H1 (cell line): ENCODE measurements around the gene IRX4. TPM values are rescaled to one million over a fixed set of nuclear protein-coding genes. Genes with fewer than 3 reads are reported as not detected.

Source experiments
- CTCF ChIA-PET: fragments of 300-600 bp; sonication (Branson Sonifier 250); formaldehyde crosslinking; loops from one replicate; lab custom pipeline; 2021; ENCODE audit not compliant: partially characterized antibody; lab: Charles Lee
- POLR2A ChIA-PET: fragments of 300-600 bp; sonication (Branson Sonifier 250); formaldehyde crosslinking; loops from one replicate; lab custom pipeline; 2021; ENCODE audit warnings: inconsistent platforms; ENCODE audit not compliant: partially characterized antibody; lab: Charles Lee
- DNase-seq, 2 experiments: peaks; one replicate each; pipeline versions ENCODE4 v3.0.0 to v3.0.0-alpha.2; 2010 to 2022; ENCODE audit warnings: low spot score in 2 of 2, low read depth in 1 of 2, mixed read lengths in 1 of 2
- FAIRE-seq: peaks from 2 replicates; lab custom pipeline; 2011; peaks lifted over from hg19 to GRCh38; lab: Jason Lieb, UNC
- H2AFZ ChIP-seq: 2 replicates; pipeline ENCODE4 v1.8.1; 2012; ENCODE audit warnings: low read length, inconsistent platforms
- H2AK5ac ChIP-seq: 2 replicates; pipeline ENCODE4 v1.6.1; 2013; ENCODE audit warnings: low read depth, low read length
- H2BK120ac ChIP-seq: replicated peaks from 2 replicates; pipeline ENCODE3; 2013; ENCODE audit warnings: low read depth, low read length, inconsistent platforms
- H2BK12ac ChIP-seq: 2 replicates; pipeline ENCODE4 v1.6.1; 2013; ENCODE audit warnings: low read depth, low read length
- H2BK15ac ChIP-seq: 2 replicates; pipeline ENCODE4 v1.6.1; 2013; ENCODE audit warnings: low read length
- H2BK20ac ChIP-seq: 2 replicates; pipeline ENCODE4 v1.6.1; 2013; ENCODE audit warnings: low read length
- H2BK5ac ChIP-seq: 2 replicates; pipeline ENCODE4 v1.6.1; 2013; ENCODE audit warnings: low read depth, low read length
- H3K14ac ChIP-seq: 2 replicates; pipeline ENCODE4 v1.6.1; 2013; ENCODE audit warnings: inconsistent platforms; ENCODE audit not compliant: insufficient read length
- H3K18ac ChIP-seq: 2 replicates; pipeline ENCODE4 v1.6.1; 2013; ENCODE audit warnings: low read length; ENCODE audit errors: extremely low read depth
- H3K23ac ChIP-seq: 2 replicates; pipeline ENCODE4 v1.6.1; 2013; ENCODE audit warnings: inconsistent platforms; ENCODE audit not compliant: insufficient read length
- H3K23me2 ChIP-seq: 2 replicates; pipeline ENCODE4 v1.6.1; 2013; ENCODE audit warnings: low read depth, low read length
- H3K27ac ChIP-seq: 2 replicates; pipeline ENCODE4 v1.6.1; 2011; ENCODE audit warnings: low read depth, low read length, inconsistent platforms
- H3K27me3 ChIP-seq, 4 experiments: replicated peaks in 1 of 4; 1 replicate in 1 of 4; 2 replicates in 3 of 4; pipeline versions ENCODE4 v1.6.1 to v1.8.1; 2011 to 2013; ENCODE audit warnings: low read length in 3 of 4, mild to moderate bottlenecking in 3 of 4, inconsistent platforms in 2 of 4, mixed read lengths in 2 of 4, moderate library complexity in 1 of 4; ENCODE audit not compliant: control insufficient read depth in 3 of 4, insufficient read depth in 3 of 4; ENCODE audit errors: extremely low read depth in 1 of 4
- H3K36me3 ChIP-seq, 4 experiments: 2 replicates each; pipeline versions ENCODE4 v1.6.1 to v1.8.1; 2011 to 2013; ENCODE audit warnings: mild to moderate bottlenecking in 4 of 4, low read length in 3 of 4, moderate library complexity in 2 of 4, control low read depth in 1 of 4, inconsistent platforms in 1 of 4; ENCODE audit not compliant: insufficient read depth in 4 of 4, control insufficient read depth in 2 of 4
- H3K4ac ChIP-seq: replicated peaks from 2 replicates; pipeline ENCODE3; 2013; ENCODE audit warnings: low read length, low read depth, mixed read lengths, inconsistent platforms; ENCODE audit not compliant: insufficient read length
- H3K4me1 ChIP-seq, 4 experiments: replicated peaks in 1 of 4; 1 replicate in 1 of 4; 2 replicates in 3 of 4; pipeline versions ENCODE4 v1.6.1 to v1.8.1; 2011 to 2013; ENCODE audit warnings: low read length in 3 of 4, inconsistent platforms in 2 of 4, mixed read lengths in 1 of 4; ENCODE audit not compliant: insufficient read depth in 4 of 4, control insufficient read depth in 3 of 4
- H3K4me2 ChIP-seq, 2 experiments: 2 replicates each; pipeline versions ENCODE4 v1.6.1 to v1.8.1; 2011 to 2013; ENCODE audit warnings: low read depth in 2 of 2, low read length in 2 of 2, control low read depth in 1 of 2, inconsistent platforms in 1 of 2, mild to moderate bottlenecking in 1 of 2; ENCODE audit not compliant: insufficient read depth in 1 of 2
- H3K4me3 ChIP-seq, 4 experiments: fragments of 200-600, 300-600 bp in 1 of 4; sonication (generic), shearing (Covaris generic), sonication (Bioruptor Twin) in 1 of 4; 2 replicates each; pipeline versions ENCODE4 v1.5.1 to v1.8.1; 2011 to 2016; ENCODE audit warnings: low read length in 4 of 4, low read depth in 3 of 4, control low read depth in 2 of 4, inconsistent platforms in 2 of 4, mild to moderate bottlenecking in 2 of 4, mixed read lengths in 1 of 4, moderate library complexity in 1 of 4; ENCODE audit not compliant: insufficient read depth in 2 of 4; ENCODE audit errors: extremely low read depth in 1 of 4
- H3K56ac ChIP-seq: replicated peaks from 2 replicates; pipeline ENCODE3; 2013; ENCODE audit warnings: low read depth, mild to moderate bottlenecking, mixed read lengths, low read length, inconsistent platforms; ENCODE audit not compliant: insufficient read length
- H3K79me1 ChIP-seq: 2 replicates; pipeline ENCODE4 v1.6.1; 2013; ENCODE audit warnings: low read depth, low read length, control low read depth
- H3K79me2 ChIP-seq, 2 experiments: 2 replicates each; pipeline versions ENCODE4 v1.6.1 to v1.8.1; 2012 to 2013; ENCODE audit warnings: low read length in 2 of 2, mild to moderate bottlenecking in 2 of 2, inconsistent platforms in 1 of 2; ENCODE audit not compliant: insufficient read depth in 2 of 2, control insufficient read depth in 1 of 2
- H3K9ac ChIP-seq, 4 experiments: replicated peaks in 1 of 4; 1 replicate in 1 of 4; 2 replicates in 3 of 4; pipeline versions ENCODE4 v1.6.1 to v1.8.1; 2011 to 2013; ENCODE audit warnings: low read depth in 3 of 4, low read length in 3 of 4, control low read depth in 2 of 4, mild to moderate bottlenecking in 2 of 4, moderate library complexity in 2 of 4, inconsistent platforms in 1 of 4; ENCODE audit errors: extremely low read depth in 1 of 4
- H3K9me3 ChIP-seq, 2 experiments: 2 replicates each; pipeline versions ENCODE4 v1.6.1 to v1.8.1; 2012 to 2013; ENCODE audit warnings: mild to moderate bottlenecking in 2 of 2, moderate library complexity in 2 of 2, control low read depth in 1 of 2, inconsistent platforms in 1 of 2, low read depth in 1 of 2, low read length in 1 of 2, mixed read lengths in 1 of 2; ENCODE audit not compliant: insufficient read depth in 2 of 2
- H4K20me1 ChIP-seq, 2 experiments: replicated peaks in 1 of 2; 2 replicates each; pipeline versions ENCODE3 to v1.8.1; 2011 to 2013; ENCODE audit warnings: inconsistent platforms in 2 of 2, low read length in 2 of 2, mild to moderate bottlenecking in 1 of 2; ENCODE audit not compliant: insufficient read depth in 2 of 2, control insufficient read depth in 1 of 2
- H4K5ac ChIP-seq: 2 replicates; pipeline ENCODE4 v1.6.1; 2013; ENCODE audit warnings: low read length, low read depth, mixed read lengths, inconsistent platforms; ENCODE audit not compliant: insufficient read length
- H4K8ac ChIP-seq: 2 replicates; pipeline ENCODE4 v1.8.0; 2013; ENCODE audit warnings: mild to moderate bottlenecking, moderate library complexity, low read length, inconsistent platforms; ENCODE audit not compliant: insufficient read depth; ENCODE audit errors: extremely low read depth
- H4K91ac ChIP-seq: replicated peaks from 2 replicates; pipeline ENCODE3; 2013; ENCODE audit warnings: low read length, mixed read lengths, inconsistent platforms; ENCODE audit not compliant: insufficient read length
- ASH2L ChIP-seq: fragments of 200-600, 300-600 bp; sonication (generic); IDR thresholded peaks from one replicate; pipeline ENCODE4 v1.7.1; 2017; ENCODE audit warnings: low read length
- EZH2 ChIP-seq: fragments of 200-600 bp; sonication (generic); IDR thresholded peaks from 2 replicates; pipeline ENCODE4 v1.7.1; 2012; ENCODE audit warnings: low read depth, mild to moderate bottlenecking, moderate library complexity, low read length, inconsistent platforms; ENCODE audit not compliant: severe bottlenecking
- GTF2F1 ChIP-seq: IDR thresholded peaks from 2 replicates; pipeline ENCODE4 v1.6.1; 2012; ENCODE audit warnings: low read depth, low read length, improper control_type of control experiment, borderline replicate concordance
- KDM4A ChIP-seq: IDR thresholded peaks from one replicate; pipeline ENCODE4 v1.7.1; 2012; ENCODE audit warnings: low read depth, mild to moderate bottlenecking, moderate library complexity, low read length, inconsistent platforms; ENCODE audit not compliant: severe bottlenecking
- MAFK ChIP-seq: IDR thresholded peaks from 2 replicates; pipeline ENCODE4 v1.6.1; 2012; ENCODE audit warnings: low read depth, mild to moderate bottlenecking, improper control_type of control experiment, low read length
- POLR2A ChIP-seq, 2 experiments: IDR thresholded peaks; 1 replicate in 1 of 2; 2 replicates in 1 of 2; pipeline ENCODE4 v1.6.1; 2011; ENCODE audit warnings: low read depth in 2 of 2, low read length in 2 of 2, mild to moderate bottlenecking in 2 of 2; ENCODE audit errors: control extremely low read depth in 1 of 2
- RAD21 ChIP-seq, 2 experiments: IDR thresholded peaks in 1 of 2; conservative IDR thresholded peaks in 1 of 2; 2 replicates each; pipeline ENCODE4 v1.6.1; 2011; ENCODE audit warnings: low read depth in 2 of 2, low read length in 2 of 2, improper control_type of control experiment in 1 of 2, inconsistent platforms in 1 of 2, mild to moderate bottlenecking in 1 of 2, moderate library complexity in 1 of 2
- RFX5 ChIP-seq: IDR thresholded peaks from 2 replicates; pipeline ENCODE4 v1.6.1; 2011; ENCODE audit warnings: low read depth, low read length, improper control_type of control experiment, borderline replicate concordance
- SIX5 ChIP-seq: IDR thresholded peaks from 2 replicates; pipeline ENCODE4 v1.6.1; 2011; ENCODE audit warnings: mild to moderate bottlenecking, low read depth, low read length
- SP2 ChIP-seq: IDR thresholded peaks from 2 replicates; pipeline ENCODE4 v1.6.1; 2012; ENCODE audit warnings: mild to moderate bottlenecking, low read length, inconsistent platforms
- SRF ChIP-seq: IDR thresholded peaks from 2 replicates; pipeline ENCODE4 v1.6.1; 2011; ENCODE audit warnings: mild to moderate bottlenecking, low read depth, low read length, moderate library complexity
- SUZ12 ChIP-seq: fragments of 200-600 bp; sonication (generic); IDR thresholded peaks from 2 replicates; pipeline ENCODE4 v1.6.1; 2012; ENCODE audit warnings: mild to moderate bottlenecking, inconsistent platforms, low read length, moderate library complexity, mixed read lengths
- TBP ChIP-seq: IDR thresholded peaks from 2 replicates; pipeline ENCODE4 v1.6.1; 2011; ENCODE audit warnings: low read depth, low read length, improper control_type of control experiment
- WGBS, 2 experiments: shearing (Covaris generic) in 1 of 2; methylation state at CpG; one replicate each; pipeline versions ENCODE4 v1.1.6 to v1.1.7; 2013 to 2015; ENCODE audit warnings: low lambda C conversion rate in 2 of 2, mixed read lengths in 2 of 2, inconsistent platforms in 1 of 2, low coverage in 1 of 2, missing lambda C conversion rate in 1 of 2; ENCODE audit not compliant: insufficient replicate concordance in 2 of 2, insufficient coverage in 1 of 2, insufficient read length in 1 of 2; ENCODE audit errors: extremely low coverage in 1 of 2, missing lambda C conversion rate in 1 of 2; 5-methylcytosine and 5-hydroxymethylcytosine counted together
- polyA plus RNA-seq, 7 experiments: library from polyadenylated mRNA; depleted of rRNA in 3 of 7; stranded (reverse) in 5 of 7; unstranded in 2 of 7; fragments of >200 nt in 5 of 7; fragments of 200-250 nt in 2 of 7; gene quantifications; 1 replicate in 5 of 7; 2 replicates in 1 of 7; 4 replicates in 1 of 7; pipeline versions ENCODE4 v1.2.1 to v1.2.3, GENCODE V29; 2011 to 2013; ENCODE audit warnings: missing spikeins in 2 of 7, mixed read lengths in 2 of 7
- total RNA-seq: library from RNA; stranded (reverse); fragmentation: NEBNext Ultra II Directional; extraction: Animal tissue kit (Norgen Biotek cat#: 25700); gene quantifications from 2 replicates; pipeline ENCODE4 v1.2.1, GENCODE V29; 2021

The IRX4 gene
- total and polyA plus RNA-seq, 2 of the 8 experiments (the other 6 are each of a cell fraction or from before 2014, with no cell fraction given): 0.45 to 1.2 TPM

- Histone ChIP-seq H3K23ac (no peak overlapping the region), H3K79me1 (no peaks in the 10 kb centered on the region), H3K27ac (no peak overlapping the region), H3K56ac (no peak overlapping the region), H2BK120ac (no peak overlapping the region), H3K14ac (no peak overlapping the region), H4K20me1 (no peaks in the 10 kb centered on the region), H3K4ac (no peak overlapping the region), H3K4me2 (no peak overlapping the region), H3K18ac (no peak overlapping the region), H4K5ac (no peak overlapping the region), H2AK5ac (no peak overlapping the region), H3K9ac (no peak overlapping the region), H2BK20ac (no peak overlapping the region), H3K4me3 (no peak overlapping the region), H3K4me1 (peaks cover 0 to 2% (median 0%) of the 10 kb centered on the region in 4 experiments; a peak in 3 of 7 replicates), H3K9me3 (no peaks in the 10 kb centered on the region), H4K8ac (no peak overlapping the region), H2BK5ac (no peak overlapping the region), H4K91ac (no peak overlapping the region), H2BK12ac (no peak overlapping the region), H3K36me3 (no peaks in the 10 kb centered on the region), H3K79me2 (no peaks in the 10 kb centered on the region), H2BK15ac (no peak overlapping the region), H2AFZ (no peak overlapping the region), H3K27me3 (peaks cover 0 to 8% (median 6%) of the 10 kb centered on the region in 4 experiments; a peak in 5 of 7 replicates), H3K23me2 (no peaks in the 10 kb centered on the region; the same call in 1 of the 2 replicates)
- DNase-seq: no peak
- 84% methylated on average over 8 of the region's 8 CpGs; no CpG with 5 or more reads in 1 of the 2 experiments for WGBS, 2 experiments
- FAIRE-seq: no peak
- ChIA-PET POLR2A (no interaction called here), CTCF (interaction anchor here (1.1 to 1.7 kb wide), 4 partner anchors 10 to 190 kb away, joined by 3 to 6 read pairs (median 4); no protein-coding TSS in a partner anchor)
- TF ChIP-seq MAFK (no peak), RFX5 (no peak), SIX5 (no peak), SP2 (no peak), POLR2A (IDR thresholded peaks at IDR 0.05; ENCODE audit: control extremely low read depth in 1 of 2, low read depth in 2 of 2, low read length in 2 of 2) (no peak), KDM4A (no peak), GTF2F1 (no peak), SUZ12 (no peak), EZH2 (no peak), TBP (no peak), ASH2L (no peak), SRF (no peak), RAD21 (IDR thresholded peaks at IDR 0.05 in 1 of 2, conservative IDR thresholded peaks at IDR 0.05 in 1 of 2; ENCODE audit: low read depth in 2 of 2, low read length in 2 of 2) (no peak)
Measured at GRCh38 chr5:1894243-1894642, 11.5 kb upstream of the IRX4 start.
